Liver (tissue), 9 donors: ENCODE data around the gene DHDH. TPM values are rescaled to one million over a fixed set of nuclear protein-coding genes. Genes with fewer than 3 reads are reported as not detected.

ENCODE experiments used
- DNase-seq: peaks from one replicate; pipeline ENCODE4 v3.0.0-alpha.2; 2017; ENCODE audit warnings: low spot score
- H3K27ac ChIP-seq, 2 donors: one replicate each; pipeline ENCODE4 v1.7.0; 2013; ENCODE audit warnings: inconsistent platforms in 2 of 2, low read length in 2 of 2, control low read depth in 1 of 2, low read depth in 1 of 2, mild to moderate bottlenecking in 1 of 2
- H3K27me3 ChIP-seq, 4 donors: one replicate each; pipeline versions ENCODE4 v1.6.1 to v1.7.0; 2013; ENCODE audit warnings: low read length in 3 of 4, inconsistent platforms in 1 of 4, mild to moderate bottlenecking in 1 of 4, moderate library complexity in 1 of 4; ENCODE audit not compliant: control insufficient read depth in 4 of 4, insufficient read depth in 4 of 4
- H3K36me3 ChIP-seq, 4 donors: one replicate each; pipeline versions ENCODE4 v1.6.1 to v1.7.0; 2013; ENCODE audit warnings: low read length in 3 of 4, mild to moderate bottlenecking in 3 of 4, low read depth in 1 of 4, moderate library complexity in 1 of 4; ENCODE audit not compliant: control insufficient read depth in 4 of 4, insufficient read depth in 3 of 4
- H3K4me1 ChIP-seq, 4 donors: one replicate each; pipeline versions ENCODE4 v1.6.1 to v1.7.0; 2013; ENCODE audit warnings: low read length in 3 of 4, mild to moderate bottlenecking in 3 of 4, moderate library complexity in 1 of 4; ENCODE audit not compliant: control insufficient read depth in 4 of 4, insufficient read depth in 4 of 4
- H3K4me3 ChIP-seq, 3 donors: one replicate each; pipeline versions ENCODE4 v1.6.1 to v1.7.0; 2013; ENCODE audit warnings: low read length in 3 of 3, control low read depth in 1 of 3, low read depth in 1 of 3, mild to moderate bottlenecking in 1 of 3
- H3K9ac ChIP-seq, 2 donors: one replicate each; pipeline ENCODE4 v1.7.0; 2013; ENCODE audit warnings: low read length in 2 of 2, mild to moderate bottlenecking in 2 of 2, moderate library complexity in 2 of 2, control low read depth in 1 of 2, low read depth in 1 of 2
- H3K9me3 ChIP-seq, 4 donors: one replicate each; pipeline versions ENCODE4 v1.6.1 to v1.7.0; 2013; ENCODE audit warnings: low read length in 3 of 4; ENCODE audit not compliant: control insufficient read depth in 4 of 4
- EGR1 ChIP-seq, 2 donors: IDR thresholded peaks; 2 replicates each; pipeline ENCODE4 v1.6.1; 2016 to 2018; ENCODE audit warnings: antibody characterized with exemption in 2 of 2, low read depth in 2 of 2
- FOXA2 ChIP-seq: IDR thresholded peaks from 2 replicates; pipeline ENCODE4 v1.6.1; 2016; ENCODE audit warnings: antibody characterized with exemption
- HNF4A ChIP-seq, 2 donors: conservative IDR thresholded peaks; 2 replicates each; pipeline ENCODE4 v1.6.1; 2016; ENCODE audit warnings: antibody characterized with exemption in 2 of 2, mild to moderate bottlenecking in 2 of 2
- HNF4G ChIP-seq: IDR thresholded peaks from 2 replicates; pipeline ENCODE4 v1.6.1; 2016; ENCODE audit warnings: antibody characterized with exemption
- JUND ChIP-seq, 2 donors: IDR thresholded peaks; 2 replicates each; pipeline ENCODE4 v1.6.1; 2016; ENCODE audit warnings: antibody characterized with exemption in 2 of 2
- NR2F2 ChIP-seq: IDR thresholded peaks from 2 replicates; pipeline ENCODE4 v1.6.1; 2016; ENCODE audit warnings: antibody characterized with exemption
- RXRA ChIP-seq, 2 donors: IDR thresholded peaks; 2 replicates each; pipeline ENCODE4 v1.6.1; 2017 to 2018; ENCODE audit warnings: antibody characterized with exemption in 2 of 2, mild to moderate bottlenecking in 1 of 2
- TAF1 ChIP-seq: conservative IDR thresholded peaks from 2 replicates; pipeline ENCODE4 v1.6.1; 2016; ENCODE audit warnings: antibody characterized with exemption, mild to moderate bottlenecking
- WGBS: extraction: QIAGEN DNeasy Blood & Tissue Kit; methylation state at CpG from one replicate; pipeline ENCODE4 v1.1.7; 2013; 5-methylcytosine and 5-hydroxymethylcytosine counted together
- polyA plus RNA-seq, 2 donors: library from polyadenylated mRNA; stranded (reverse) in 1 of 2; unstranded in 1 of 2; fragments of 200-250 nt in 1 of 2; fragments of >200 nt in 1 of 2; fragmentation: Nextera tagmentation in 1 of 2; extraction: Ambion mirVana in 1 of 2; gene quantifications; one replicate each; pipeline versions ENCODE4 v1.2.1 to v1.2.3, GENCODE V29; 2013 to 2015
- total RNA-seq, 2 donors: library from RNA; depleted of rRNA; stranded (reverse); fragments of >200 nt; gene quantifications; one replicate each; pipeline ENCODE4 v1.2.3, GENCODE V29; 2014
- TF ChIP-seq, protein P1 (sequence below): IDR thresholded peaks from 2 replicates; pipeline ENCODE4 v1.6.1; 2016; ENCODE audit warnings: antibody characterized with exemption
- TF ChIP-seq, protein P2 (sequence below): IDR thresholded peaks from 2 replicates; pipeline ENCODE4 v1.6.1; 2016; ENCODE audit warnings: antibody characterized with exemption, mild to moderate bottlenecking
- TF ChIP-seq, protein P3 (sequence below): IDR thresholded peaks from 2 replicates; pipeline ENCODE4 v1.6.1; 2016; ENCODE audit warnings: antibody characterized with exemption
- TF ChIP-seq, protein P4 (sequence below): IDR thresholded peaks from 2 replicates; pipeline ENCODE4 v1.6.1; 2016; ENCODE audit warnings: antibody characterized with exemption
- TF ChIP-seq, protein P5 (sequence below): fragments of 150-350 bp; IDR thresholded peaks from 2 replicates; pipeline ENCODE4 v1.5.1; 2017; ENCODE audit warnings: improper control_type of control experiment, low read depth, low read length; ENCODE audit not compliant: missing input control
- donor health status: healthy.
- donor health status: healthy.
- donor health status: healthy.
- donor health status: healthy.
- donor health status: healthy.

Gene DHDH
- total and polyA plus RNA-seq, 4 donors = 0.16 to 1.3 TPM; not detected in 2

DNA sequence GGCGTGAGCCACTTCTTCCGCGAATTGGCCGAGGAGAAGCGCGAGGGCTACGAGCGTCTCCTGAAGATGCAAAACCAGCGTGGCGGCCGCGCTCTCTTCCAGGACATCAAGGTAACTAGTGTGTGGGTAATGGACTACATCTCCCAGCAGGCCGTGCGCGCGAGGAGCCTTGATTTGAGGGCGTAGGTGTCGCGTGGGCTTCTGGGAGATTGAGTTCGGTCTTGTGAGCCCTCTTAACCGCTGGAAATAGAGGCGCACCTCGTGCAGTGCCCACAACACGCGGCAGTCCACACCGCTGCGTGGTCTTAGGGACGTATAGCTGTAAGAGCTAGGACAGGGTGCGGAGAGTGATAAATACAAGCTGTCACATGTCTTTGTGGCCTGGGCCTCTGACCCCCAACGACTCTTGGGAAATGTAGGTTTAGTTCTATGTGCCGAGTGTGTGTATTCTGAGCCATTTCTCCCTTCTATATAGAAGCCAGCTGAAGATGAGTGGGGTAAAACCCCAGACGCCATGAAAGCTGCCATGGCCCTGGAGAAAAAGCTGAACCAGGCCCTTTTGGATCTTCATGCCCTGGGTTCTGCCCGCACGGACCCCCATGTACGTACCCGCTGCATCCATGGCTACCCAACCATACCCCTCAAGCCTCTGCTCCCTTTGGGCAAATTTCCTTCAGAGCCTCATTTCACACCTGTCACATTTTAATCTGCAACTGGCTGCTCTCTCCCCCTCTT is 32.5 kb downstream of the DHDH start:
- DNase-seq = peak; percentile 90
- Histone ChIP-seq H3K4me3 (peak overlapping the region; percentile 63 to 93 (median 66)), H3K9me3 (no peaks in the 10 kb centered on the region), H3K9ac (peak overlapping the region; percentile 61 to 92), H3K4me1 (peaks cover 2 to 36% (median 23%) of the 10 kb centered on the region in 4 donors), H3K27me3 (no peaks in the 10 kb centered on the region), H3K27ac (peak overlapping the region; percentile 84 to 91), H3K36me3 (peaks cover 3 to 8% (median 4%) of the 10 kb centered on the region in 4 donors)
- TF ChIP-seq RXRA (IDR thresholded peaks at IDR 0.05) (peak in 1 of 2 donors; percentile 14), FOXA2 (no peak), EGR1 (IDR thresholded peaks at IDR 0.05; ENCODE audit: low read depth in 2 of 2) (no peak)
- TF ChIP-seq, protein P1, sequence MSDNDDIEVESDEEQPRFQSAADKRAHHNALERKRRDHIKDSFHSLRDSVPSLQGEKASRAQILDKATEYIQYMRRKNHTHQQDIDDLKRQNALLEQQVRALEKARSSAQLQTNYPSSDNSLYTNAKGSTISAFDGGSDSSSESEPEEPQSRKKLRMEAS = no peak
- TF ChIP-seq, protein P2, sequence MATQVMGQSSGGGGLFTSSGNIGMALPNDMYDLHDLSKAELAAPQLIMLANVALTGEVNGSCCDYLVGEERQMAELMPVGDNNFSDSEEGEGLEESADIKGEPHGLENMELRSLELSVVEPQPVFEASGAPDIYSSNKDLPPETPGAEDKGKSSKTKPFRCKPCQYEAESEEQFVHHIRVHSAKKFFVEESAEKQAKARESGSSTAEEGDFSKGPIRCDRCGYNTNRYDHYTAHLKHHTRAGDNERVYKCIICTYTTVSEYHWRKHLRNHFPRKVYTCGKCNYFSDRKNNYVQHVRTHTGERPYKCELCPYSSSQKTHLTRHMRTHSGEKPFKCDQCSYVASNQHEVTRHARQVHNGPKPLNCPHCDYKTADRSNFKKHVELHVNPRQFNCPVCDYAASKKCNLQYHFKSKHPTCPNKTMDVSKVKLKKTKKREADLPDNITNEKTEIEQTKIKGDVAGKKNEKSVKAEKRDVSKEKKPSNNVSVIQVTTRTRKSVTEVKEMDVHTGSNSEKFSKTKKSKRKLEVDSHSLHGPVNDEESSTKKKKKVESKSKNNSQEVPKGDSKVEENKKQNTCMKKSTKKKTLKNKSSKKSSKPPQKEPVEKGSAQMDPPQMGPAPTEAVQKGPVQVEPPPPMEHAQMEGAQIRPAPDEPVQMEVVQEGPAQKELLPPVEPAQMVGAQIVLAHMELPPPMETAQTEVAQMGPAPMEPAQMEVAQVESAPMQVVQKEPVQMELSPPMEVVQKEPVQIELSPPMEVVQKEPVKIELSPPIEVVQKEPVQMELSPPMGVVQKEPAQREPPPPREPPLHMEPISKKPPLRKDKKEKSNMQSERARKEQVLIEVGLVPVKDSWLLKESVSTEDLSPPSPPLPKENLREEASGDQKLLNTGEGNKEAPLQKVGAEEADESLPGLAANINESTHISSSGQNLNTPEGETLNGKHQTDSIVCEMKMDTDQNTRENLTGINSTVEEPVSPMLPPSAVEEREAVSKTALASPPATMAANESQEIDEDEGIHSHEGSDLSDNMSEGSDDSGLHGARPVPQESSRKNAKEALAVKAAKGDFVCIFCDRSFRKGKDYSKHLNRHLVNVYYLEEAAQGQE = no peak
- TF ChIP-seq, protein P3, sequence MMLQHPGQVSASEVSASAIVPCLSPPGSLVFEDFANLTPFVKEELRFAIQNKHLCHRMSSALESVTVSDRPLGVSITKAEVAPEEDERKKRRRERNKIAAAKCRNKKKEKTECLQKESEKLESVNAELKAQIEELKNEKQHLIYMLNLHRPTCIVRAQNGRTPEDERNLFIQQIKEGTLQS = no peak
- TF ChIP-seq, protein P4, sequence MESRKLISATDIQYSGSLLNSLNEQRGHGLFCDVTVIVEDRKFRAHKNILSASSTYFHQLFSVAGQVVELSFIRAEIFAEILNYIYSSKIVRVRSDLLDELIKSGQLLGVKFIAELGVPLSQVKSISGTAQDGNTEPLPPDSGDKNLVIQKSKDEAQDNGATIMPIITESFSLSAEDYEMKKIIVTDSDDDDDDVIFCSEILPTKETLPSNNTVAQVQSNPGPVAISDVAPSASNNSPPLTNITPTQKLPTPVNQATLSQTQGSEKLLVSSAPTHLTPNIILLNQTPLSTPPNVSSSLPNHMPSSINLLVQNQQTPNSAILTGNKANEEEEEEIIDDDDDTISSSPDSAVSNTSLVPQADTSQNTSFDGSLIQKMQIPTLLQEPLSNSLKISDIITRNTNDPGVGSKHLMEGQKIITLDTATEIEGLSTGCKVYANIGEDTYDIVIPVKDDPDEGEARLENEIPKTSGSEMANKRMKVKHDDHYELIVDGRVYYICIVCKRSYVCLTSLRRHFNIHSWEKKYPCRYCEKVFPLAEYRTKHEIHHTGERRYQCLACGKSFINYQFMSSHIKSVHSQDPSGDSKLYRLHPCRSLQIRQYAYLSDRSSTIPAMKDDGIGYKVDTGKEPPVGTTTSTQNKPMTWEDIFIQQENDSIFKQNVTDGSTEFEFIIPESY = no peak
- TF ChIP-seq, protein P5, sequence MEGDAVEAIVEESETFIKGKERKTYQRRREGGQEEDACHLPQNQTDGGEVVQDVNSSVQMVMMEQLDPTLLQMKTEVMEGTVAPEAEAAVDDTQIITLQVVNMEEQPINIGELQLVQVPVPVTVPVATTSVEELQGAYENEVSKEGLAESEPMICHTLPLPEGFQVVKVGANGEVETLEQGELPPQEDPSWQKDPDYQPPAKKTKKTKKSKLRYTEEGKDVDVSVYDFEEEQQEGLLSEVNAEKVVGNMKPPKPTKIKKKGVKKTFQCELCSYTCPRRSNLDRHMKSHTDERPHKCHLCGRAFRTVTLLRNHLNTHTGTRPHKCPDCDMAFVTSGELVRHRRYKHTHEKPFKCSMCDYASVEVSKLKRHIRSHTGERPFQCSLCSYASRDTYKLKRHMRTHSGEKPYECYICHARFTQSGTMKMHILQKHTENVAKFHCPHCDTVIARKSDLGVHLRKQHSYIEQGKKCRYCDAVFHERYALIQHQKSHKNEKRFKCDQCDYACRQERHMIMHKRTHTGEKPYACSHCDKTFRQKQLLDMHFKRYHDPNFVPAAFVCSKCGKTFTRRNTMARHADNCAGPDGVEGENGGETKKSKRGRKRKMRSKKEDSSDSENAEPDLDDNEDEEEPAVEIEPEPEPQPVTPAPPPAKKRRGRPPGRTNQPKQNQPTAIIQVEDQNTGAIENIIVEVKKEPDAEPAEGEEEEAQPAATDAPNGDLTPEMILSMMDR = no peak
- WGBS = 3% methylated on average over 36 of the region's 36 CpGs

DNA sequence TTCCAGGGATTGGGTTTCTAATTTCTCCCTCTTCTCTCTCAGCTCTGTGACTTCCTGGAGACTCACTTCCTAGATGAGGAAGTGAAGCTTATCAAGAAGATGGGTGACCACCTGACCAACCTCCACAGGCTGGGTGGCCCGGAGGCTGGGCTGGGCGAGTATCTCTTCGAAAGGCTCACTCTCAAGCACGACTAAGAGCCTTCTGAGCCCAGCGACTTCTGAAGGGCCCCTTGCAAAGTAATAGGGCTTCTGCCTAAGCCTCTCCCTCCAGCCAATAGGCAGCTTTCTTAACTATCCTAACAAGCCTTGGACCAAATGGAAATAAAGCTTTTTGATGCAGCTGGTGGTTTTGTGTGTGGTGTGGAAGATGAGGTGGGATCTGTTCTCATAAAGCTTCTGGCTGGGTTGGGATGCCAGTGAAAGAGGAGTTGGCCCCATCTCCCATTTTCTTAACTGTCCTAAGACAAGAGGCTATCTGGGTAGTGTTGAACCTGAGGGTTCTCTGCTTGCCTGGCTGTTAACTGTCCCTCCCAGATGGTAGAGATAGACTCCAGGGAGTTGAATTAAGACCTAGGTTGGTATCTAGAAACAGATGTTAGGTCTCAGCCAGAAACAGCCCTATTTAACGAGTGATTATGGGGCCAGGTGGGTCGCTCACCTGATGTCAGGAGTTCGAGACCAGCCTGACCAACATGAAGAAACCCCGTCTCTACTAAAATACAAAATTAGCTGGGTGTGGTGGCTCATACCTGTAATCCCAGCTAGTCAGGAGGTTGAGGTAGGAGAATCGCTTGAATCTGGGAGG is 33.2 kb downstream of the DHDH start:
- Histone ChIP-seq H3K4me1 (peaks cover 2 to 32% (median 22%) of the 10 kb centered on the region in 4 donors), H3K27ac (peak overlapping the region; percentile 84 to 91), H3K9me3 (no peaks in the 10 kb centered on the region), H3K36me3 (peaks cover 3 to 8% (median 4%) of the 10 kb centered on the region in 4 donors), H3K9ac (peak overlapping the region; percentile 61 to 92), H3K27me3 (no peaks in the 10 kb centered on the region), H3K4me3 (peak overlapping the region; percentile 63 to 93 (median 66))
- no peak for DNase-seq
- 47% methylated on average over 10 of the region's 10 CpGs for WGBS
- TF ChIP-seq RXRA (IDR thresholded peaks at IDR 0.05) (no peak), NR2F2 (no peak), HNF4G (no peak), EGR1 (IDR thresholded peaks at IDR 0.05; ENCODE audit: low read depth in 2 of 2) (no peak), FOXA2 (no peak), HNF4A (conservative IDR thresholded peaks at IDR 0.05) (no peak), TAF1 (no peak), JUND (IDR thresholded peaks at IDR 0.05) (no peak)
- TF ChIP-seq, protein P4 = no peak
- TF ChIP-seq, protein P1 = no peak
- TF ChIP-seq, protein P5 = no peak
